GM12878 (cell line): ENCODE results near the gene ECM2. TPM values are rescaled to one million over a fixed set of nuclear protein-coding genes. Genes with fewer than 3 reads are reported as not detected.

ENCODE experiments used
- ATAC-seq: fragments of 200-7000 bp; cut with Tn5 transposase; 3 replicates; pipeline ENCODE4 v1.9.1; 2020; ENCODE audit warnings: mild to moderate bottlenecking, moderate library complexity
- BruUV-seq: library from RNA; stranded (reverse); fragments of 400-500 nt; replicated peaks from 2 replicates; lab custom pipeline; 2021; lab: Mats Ljungman, UMichigan
- CTCF ChIA-PET: fragments of 300-600 bp; sonication (Branson Sonifier 250); formaldehyde crosslinking; extraction: SDS; loops from one replicate; lab custom pipeline; 2021; ENCODE audit warnings: inconsistent platforms; lab: Yijun Ruan, JAX
- POLR2A ChIA-PET: fragments of 350-600 bp; formaldehyde crosslinking; extraction: SDS; loops from one replicate; lab custom pipeline; 2021; ENCODE audit warnings: inconsistent platforms; lab: Charles Lee
- RAD21 ChIA-PET: fragments of 300-600 bp; sonication (Branson Sonifier 250); formaldehyde crosslinking; loops from one replicate; lab custom pipeline; 2023; ENCODE audit warnings: antibody characterized with exemption; ENCODE audit not compliant: unreplicated experiment; lab: Charles Lee
- SMC1A ChIA-PET: fragments of 300-600 bp; sonication (Branson Sonifier 250); formaldehyde crosslinking; loops from one replicate; lab custom pipeline; 2023; ENCODE audit not compliant: unreplicated experiment, uncharacterized antibody; lab: Charles Lee
- DNase-seq: peaks from one replicate; pipeline ENCODE4 v3.0.0-alpha.2; 2011; ENCODE audit warnings: low read depth, low spot score
- FAIRE-seq: peaks from 3 replicates; lab custom pipeline; 2011; peaks lifted over from hg19 to GRCh38; lab: Jason Lieb, UNC
- H2AFZ ChIP-seq: 2 replicates; pipeline ENCODE4 v1.6.0; 2011; ENCODE audit warnings: low read depth, low read length, control low read depth; ENCODE audit not compliant: control insufficient read depth
- H3K27ac ChIP-seq: 2 replicates; pipeline ENCODE4 v1.5.1; 2011; ENCODE audit warnings: control low read depth; ENCODE audit not compliant: control insufficient read depth, insufficient read depth
- H3K27me3 ChIP-seq, 2 experiments: replicated peaks in 1 of 2; 2 replicates each; pipeline versions ENCODE4 v1.6.0 to v1.6.1; 2011; ENCODE audit warnings: low read length in 1 of 2; ENCODE audit not compliant: control insufficient read depth in 2 of 2, insufficient read depth in 2 of 2
- H3K36me3 ChIP-seq, 2 experiments: 2 replicates each; pipeline ENCODE4 v1.5.1; 2011; ENCODE audit warnings: low read length in 1 of 2; ENCODE audit not compliant: control insufficient read depth in 2 of 2, insufficient read depth in 2 of 2
- H3K4me1 ChIP-seq: 2 replicates; pipeline ENCODE4 v1.6.1; 2011; ENCODE audit warnings: mild to moderate bottlenecking, low read length, moderate library complexity, mixed read lengths; ENCODE audit not compliant: control insufficient read depth, insufficient read depth
- H3K4me2 ChIP-seq: 2 replicates; pipeline ENCODE4 v1.6.0; 2011; ENCODE audit warnings: control low read depth; ENCODE audit not compliant: control insufficient read depth, insufficient read depth
- H3K4me3 ChIP-seq: fragments of 200-600 bp; sonication (generic); 2 replicates; pipeline ENCODE4 v1.5.1; 2016
- H3K79me2 ChIP-seq: 2 replicates; pipeline ENCODE4 v1.6.0; 2011; ENCODE audit warnings: low read length; ENCODE audit not compliant: control insufficient read depth, insufficient read depth
- H3K9ac ChIP-seq: 2 replicates; pipeline ENCODE4 v1.8.0; 2011; ENCODE audit warnings: low read length, control low read depth, mixed read lengths; ENCODE audit not compliant: control insufficient read depth, insufficient read depth
- H3K9me3 ChIP-seq: replicated peaks from 3 replicates; pipeline ENCODE4 v1.5.1; 2011; ENCODE audit warnings: mild to moderate bottlenecking, low read length; ENCODE audit not compliant: control insufficient read depth, insufficient read depth
- H4K20me1 ChIP-seq: 2 replicates; pipeline ENCODE4 v1.6.0; 2011; ENCODE audit not compliant: control insufficient read depth, insufficient read depth
- ASH2L ChIP-seq: fragments of 300-600, 200-600 bp; sonication (generic); IDR thresholded peaks from 2 replicates; pipeline ENCODE4 v1.6.1; 2017; ENCODE audit warnings: low read depth, mild to moderate bottlenecking, borderline replicate concordance
- BACH1 ChIP-seq: fragments of 450-650 bp; IDR thresholded peaks from 2 replicates; pipeline ENCODE4 v1.6.1; 2017; ENCODE audit warnings: mild to moderate bottlenecking, borderline replicate concordance
- BCLAF1 ChIP-seq: fragments of 450-650 bp; IDR thresholded peaks from 2 replicates; pipeline ENCODE4 v1.6.1; 2017; ENCODE audit warnings: antibody characterized with exemption, mild to moderate bottlenecking, moderate library complexity
- CBX5 ChIP-seq: sonication (generic); IDR thresholded peaks from 2 replicates; pipeline ENCODE4 v1.6.1; 2016; ENCODE audit warnings: low read depth, moderate library complexity, mild to moderate bottlenecking, inconsistent platforms
- HDAC6 ChIP-seq: fragments of 200-600 bp; sonication (generic); IDR thresholded peaks from one replicate; pipeline ENCODE4 v1.8.0; 2017; ENCODE audit warnings: antibody characterized with exemption; ENCODE audit not compliant: unreplicated experiment
- MXI1 ChIP-seq: fragments of 150-350 bp; IDR thresholded peaks from 2 replicates; pipeline ENCODE4 v1.6.1; 2011; ENCODE audit warnings: low read depth, mild to moderate bottlenecking, inconsistent platforms, low read length, improper control_type of control experiment
- RELA ChIP-seq: fragments of 450-650 bp; IDR thresholded peaks from 2 replicates; pipeline ENCODE4 v1.8.0; 2014; ENCODE audit warnings: borderline replicate concordance; ENCODE audit not compliant: partially characterized antibody
- SMARCA5 ChIP-seq: fragments of 450-650 bp; IDR thresholded peaks from 2 replicates; pipeline ENCODE4 v1.6.1; 2017; ENCODE audit warnings: mild to moderate bottlenecking
- SUZ12 ChIP-seq: fragments of 200-600 bp; sonication (generic); IDR thresholded peaks from one replicate; pipeline ENCODE4 v1.6.1; 2018; ENCODE audit warnings: antibody characterized with exemption, mild to moderate bottlenecking; ENCODE audit not compliant: unreplicated experiment
- TCF12 ChIP-seq: IDR thresholded peaks from 2 replicates; pipeline ENCODE4 v1.6.1; 2011; ENCODE audit warnings: low read depth, mild to moderate bottlenecking, low read length
- ZNF274 ChIP-seq: IDR thresholded peaks from one replicate; pipeline ENCODE4 v1.8.0; 2011; ENCODE audit not compliant: insufficient read length, insufficient read depth
- WGBS: methylation state at CpG from one replicate; pipeline ENCODE4 v1.1.6; 2016; ENCODE audit warnings: low lambda C conversion rate; ENCODE audit not compliant: insufficient replicate concordance, insufficient coverage; ENCODE audit errors: missing lambda C conversion rate; 5-methylcytosine and 5-hydroxymethylcytosine counted together
- in situ Hi-C: fragments of 300-500 bp; cut with MboI; formaldehyde crosslinking; loops from 9 replicates; pipeline ENCODE4 v1.14.3; 2018; ENCODE audit warnings: mixed read lengths
- intact Hi-C: fragments of 100-400 bp; cut with micrococcal nuclease; formaldehyde crosslinking; loops from one replicate; pipeline ENCODE4 v1.14.2; 2022; ENCODE audit not compliant: unreplicated experiment
- polyA plus RNA-seq, 11 experiments: library from polyadenylated mRNA; depleted of rRNA in 4 of 11; unstranded in 6 of 11; stranded (reverse) in 5 of 11; fragments of >200 nt; fragmentation: Nextera tagmentation in 4 of 11; fragmentation: Illumina TruSeq in 1 of 11; extraction: Ambion mirVana in 4 of 11; extraction: Trizol in 1 of 11; gene quantifications; 1 replicate in 1 of 11; 2 replicates in 10 of 11; pipeline versions ENCODE4 v1.2.1 to v1.2.3, GENCODE V29; 2011 to 2016; ENCODE audit warnings: inconsistent platforms in 2 of 11, missing spikeins in 2 of 11, low read depth in 1 of 11
- total RNA-seq, 4 experiments: library from RNA; depleted of rRNA in 3 of 4; stranded (reverse); fragments of >200 nt in 3 of 4; fragmentation: Illumina TruSeq in 1 of 4; extraction: Trizol in 1 of 4; gene quantifications; 2 replicates each; pipeline versions ENCODE4 v1.2.1 to v1.2.3, GENCODE V29; 2013 to 2021
- TF ChIP-seq, protein P1 (sequence below): IDR thresholded peaks from 2 replicates; pipeline ENCODE4 v1.6.1; 2012; ENCODE audit warnings: mild to moderate bottlenecking, low read depth, low read length

ECM2 gene
- total and polyA plus RNA-seq, 10 of the 15 experiments (the other 5 are each of a cell fraction or from before 2014, with no cell fraction given): 0.03 to 0.67 (median 0.09) TPM; not detected in 2

DNA sequence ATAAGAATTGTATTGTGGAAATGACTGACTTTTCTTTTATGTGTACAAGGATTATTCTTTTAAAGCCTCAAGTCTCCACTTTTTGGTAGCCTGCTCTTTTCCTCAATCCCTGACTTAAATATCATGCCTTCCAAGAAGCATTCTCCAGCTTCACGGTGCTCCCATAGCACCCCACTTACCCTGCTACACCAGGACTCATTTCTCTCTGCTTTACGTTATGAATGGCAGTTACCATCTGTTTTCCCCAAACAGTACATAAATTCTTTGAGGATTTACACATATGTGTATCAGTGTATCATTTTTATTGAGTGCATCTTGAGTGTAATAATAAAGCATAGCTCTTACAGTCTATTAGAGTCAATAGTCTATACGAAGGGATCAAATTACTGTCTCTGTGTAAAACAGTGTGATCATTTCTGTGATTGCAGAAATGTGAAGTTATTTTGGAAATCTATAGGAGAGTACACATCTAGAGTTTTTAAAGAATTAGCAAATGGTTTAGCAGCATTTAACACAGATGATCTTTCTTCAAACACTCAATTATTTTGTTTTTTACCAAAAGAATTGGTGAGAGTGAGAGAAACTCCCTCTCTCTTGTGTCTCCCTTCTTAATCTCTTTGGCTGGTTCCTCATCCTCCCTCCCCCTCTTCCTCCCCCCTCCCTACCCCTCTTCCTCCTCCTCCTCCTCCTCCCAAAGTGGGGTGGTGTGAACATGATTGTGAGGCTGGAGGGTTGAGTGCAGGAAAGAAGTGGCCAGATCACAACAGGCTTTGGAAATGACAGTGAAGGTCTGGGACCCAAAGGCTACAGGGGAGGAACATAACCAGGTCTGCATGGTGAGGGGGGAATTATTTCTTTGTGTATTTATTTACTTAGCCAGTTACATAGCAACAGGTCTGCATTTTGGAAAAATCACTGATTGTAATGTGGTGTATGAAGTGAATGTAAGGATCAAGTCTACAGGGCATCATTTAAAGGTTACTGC is 27.6 kb upstream of the ECM2 start:
- Histone ChIP-seq H3K9ac (no peak overlapping the region), H3K4me3 (no peak overlapping the region), H3K27me3 (no peaks in the 10 kb centered on the region), H3K27ac (no peak overlapping the region), H3K4me2 (no peak overlapping the region), H3K36me3 (no peaks in the 10 kb centered on the region), H2AFZ (no peak overlapping the region), H3K4me1 (no peaks in the 10 kb centered on the region), H3K9me3 (no peaks in the 10 kb centered on the region; the same call in 2 of the 3 replicates), H3K79me2 (no peaks in the 10 kb centered on the region), H4K20me1 (no peaks in the 10 kb centered on the region)
- RAD21 ChIA-PET: no interaction called here
- FAIRE-seq (no peak), DNase-seq (no peak)
- POLR2A ChIA-PET: no interaction called here
- in situ Hi-C loops (no loop called here), intact Hi-C loops (no loop called here)
- SMC1A ChIA-PET: no interaction called here
- 97% methylated on average over 3 of the region's 3 CpGs for WGBS
- no TSS peak for BruUV-seq
- TF ChIP-seq SMARCA5 (no peak), SUZ12 (no peak), BACH1 (no peak), ZNF274 (no peak), ASH2L (no peak), RELA (no peak), MXI1 (no peak), BCLAF1 (no peak), HDAC6 (no peak), CBX5 (no peak), TCF12 (no peak)
- TF ChIP-seq, protein P1, sequence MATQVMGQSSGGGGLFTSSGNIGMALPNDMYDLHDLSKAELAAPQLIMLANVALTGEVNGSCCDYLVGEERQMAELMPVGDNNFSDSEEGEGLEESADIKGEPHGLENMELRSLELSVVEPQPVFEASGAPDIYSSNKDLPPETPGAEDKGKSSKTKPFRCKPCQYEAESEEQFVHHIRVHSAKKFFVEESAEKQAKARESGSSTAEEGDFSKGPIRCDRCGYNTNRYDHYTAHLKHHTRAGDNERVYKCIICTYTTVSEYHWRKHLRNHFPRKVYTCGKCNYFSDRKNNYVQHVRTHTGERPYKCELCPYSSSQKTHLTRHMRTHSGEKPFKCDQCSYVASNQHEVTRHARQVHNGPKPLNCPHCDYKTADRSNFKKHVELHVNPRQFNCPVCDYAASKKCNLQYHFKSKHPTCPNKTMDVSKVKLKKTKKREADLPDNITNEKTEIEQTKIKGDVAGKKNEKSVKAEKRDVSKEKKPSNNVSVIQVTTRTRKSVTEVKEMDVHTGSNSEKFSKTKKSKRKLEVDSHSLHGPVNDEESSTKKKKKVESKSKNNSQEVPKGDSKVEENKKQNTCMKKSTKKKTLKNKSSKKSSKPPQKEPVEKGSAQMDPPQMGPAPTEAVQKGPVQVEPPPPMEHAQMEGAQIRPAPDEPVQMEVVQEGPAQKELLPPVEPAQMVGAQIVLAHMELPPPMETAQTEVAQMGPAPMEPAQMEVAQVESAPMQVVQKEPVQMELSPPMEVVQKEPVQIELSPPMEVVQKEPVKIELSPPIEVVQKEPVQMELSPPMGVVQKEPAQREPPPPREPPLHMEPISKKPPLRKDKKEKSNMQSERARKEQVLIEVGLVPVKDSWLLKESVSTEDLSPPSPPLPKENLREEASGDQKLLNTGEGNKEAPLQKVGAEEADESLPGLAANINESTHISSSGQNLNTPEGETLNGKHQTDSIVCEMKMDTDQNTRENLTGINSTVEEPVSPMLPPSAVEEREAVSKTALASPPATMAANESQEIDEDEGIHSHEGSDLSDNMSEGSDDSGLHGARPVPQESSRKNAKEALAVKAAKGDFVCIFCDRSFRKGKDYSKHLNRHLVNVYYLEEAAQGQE: no peak
- TF ChIP-seq, all 136 proteins: peak for 0
- no peak for ATAC-seq
- CTCF ChIA-PET: no interaction called here
